Measurements from ENCODE around the gene SCARF1. TPM values are rescaled to one million over a fixed set of nuclear protein-coding genes. Genes with fewer than 3 reads are reported as not detected.

SCARF1 gene
- total RNA-seq, 2 experiments from 2014 or later, result 4.5 to 5.3 TPM

- no peaks in the 10 kb centered on the region for H3K9me3 Mint-ChIP-seq (ENCODE audit: insufficient read depth)
- no peak overlapping the region for H3K4me3 Mint-ChIP-seq
- ChIA-PET CTCF (interaction anchor here (1.3 kb wide), 1 partner anchor 16 kb away, joined by 4 read pairs; no protein-coding TSS in a partner anchor), POLR2A (no interaction called here)
- DNase-seq (no peak), ATAC-seq (no peak)
- H3K27me3 Mint-ChIP-seq (ENCODE audit: low read depth), result no peaks in the 10 kb centered on the region
- peaks cover 13% of the 10 kb centered on the region for H3K4me1 Mint-ChIP-seq (ENCODE audit: low read depth)
- no peak overlapping the region for H3K27ac Mint-ChIP-seq
- no peaks in the 10 kb centered on the region for H3K36me3 Mint-ChIP-seq (ENCODE audit: low read depth)
Observed at GRCh38 chr17:1590029-1590746, 55.3 kb downstream of the SCARF1 start.

DNA sequence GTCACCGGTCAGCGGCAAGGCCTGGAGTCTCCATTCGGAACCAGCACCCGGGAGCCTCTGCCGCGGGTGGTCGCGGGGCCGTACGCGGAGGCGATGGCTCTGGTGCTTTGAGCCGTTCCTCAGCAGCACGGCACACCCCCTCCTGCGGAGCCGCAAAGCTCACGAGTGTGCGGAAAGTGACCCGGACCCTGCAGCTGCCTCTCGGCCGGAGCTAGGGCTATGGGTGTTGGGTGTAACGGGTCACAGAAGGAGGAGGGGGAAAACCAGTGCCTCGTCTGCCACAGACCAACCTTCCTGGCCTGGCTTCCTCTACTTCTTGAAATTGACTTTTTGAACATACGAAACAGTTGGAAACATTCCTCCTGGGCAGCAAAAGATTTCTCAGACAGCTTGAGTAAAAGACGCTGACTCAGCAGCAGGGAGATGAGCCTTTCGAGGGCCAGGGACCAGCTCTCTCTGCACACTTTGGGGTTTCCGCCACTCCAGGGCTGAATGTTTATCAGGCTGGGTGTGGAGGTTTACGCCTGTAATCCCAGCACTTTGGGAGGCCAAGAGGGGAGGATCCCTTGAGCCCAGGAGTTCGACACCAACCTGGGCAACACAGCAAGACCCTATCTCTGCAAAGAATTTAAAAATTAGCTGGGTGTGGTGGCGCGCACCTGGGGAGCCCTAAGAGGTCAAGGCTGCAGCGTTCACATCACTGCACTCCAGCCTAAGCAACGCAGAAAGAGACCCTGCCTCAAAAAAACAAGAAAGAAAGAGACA lies 56.5 kb downstream of the SCARF1 start:
- DNase-seq (no peak), ATAC-seq (no peak)
- ChIA-PET POLR2A (no interaction called here), CTCF (interaction anchor here (1.3 kb wide), 1 partner anchor 15 kb away, joined by 4 read pairs; no protein-coding TSS in a partner anchor)
- Mint-ChIP-seq H3K36me3 (ENCODE audit: low read depth) (no peaks in the 10 kb centered on the region), H3K4me3 (no peak overlapping the region), H3K9me3 (ENCODE audit: insufficient read depth) (no peaks in the 10 kb centered on the region), H3K27me3 (ENCODE audit: low read depth) (no peaks in the 10 kb centered on the region), H3K27ac (no peak overlapping the region), H3K4me1 (ENCODE audit: low read depth) (peaks cover 13% of the 10 kb centered on the region)

GRCh38 chr17:1584167-1584566 lies 61.4 kb downstream of the SCARF1 start:
- Mint-ChIP-seq H3K4me3 (no peak overlapping the region), H3K9me3 (ENCODE audit: insufficient read depth) (no peaks in the 10 kb centered on the region), H3K4me1 (ENCODE audit: low read depth) (no peaks in the 10 kb centered on the region), H3K27me3 (ENCODE audit: low read depth) (no peaks in the 10 kb centered on the region), H3K36me3 (ENCODE audit: low read depth) (no peaks in the 10 kb centered on the region), H3K27ac (no peak overlapping the region)
- CTCF ChIA-PET, result no interaction called here
- ATAC-seq (no peak), DNase-seq (no peak)
- POLR2A ChIA-PET, result no interaction called here

Other genes with a start within 250 kb of the SCARF1 start
- 100 to 1,000 TPM; 393 to 414 TPM for gene YWHAE, start 245.5 kb downstream of the SCARF1 start, total RNA-seq
- 10 to 100 TPM; 15.7 to 17.7 TPM for gene CRK, start 189.5 kb downstream of the SCARF1 start, total RNA-seq
- gene MYO1C, start 153.0 kb downstream of the SCARF1 start, total RNA-seq, result 10 to 100 TPM; 18.5 to 21.8 TPM
- 10 to 100 TPM; 37.6 to 39.6 TPM for gene INPP5K, start 129.1 kb downstream of the SCARF1 start, total RNA-seq
- 10 to 100 TPM; 44.6 to 47.3 TPM for gene PITPNA, start 82.9 kb downstream of the SCARF1 start, total RNA-seq
- gene SLC43A2, start 16.9 kb downstream of the SCARF1 start, total RNA-seq, result under 1 TPM; 0.55 to 0.68 TPM
- 1 to 10 TPM; 6.2 to 6.5 TPM for gene RILP, start 4.1 kb upstream of the SCARF1 start, total RNA-seq
- gene PRPF8, start 39.1 kb upstream of the SCARF1 start, total RNA-seq, result 100 to 1,000 TPM; 309 to 321 TPM
- gene TLCD2, start 64.6 kb upstream of the SCARF1 start, total RNA-seq, result under 1 TPM in 1 of 2 experiments, not detected in 1; 0.13 TPM
- 10 to 100 TPM; 29.4 to 30.8 TPM for gene WDR81, start 79.0 kb upstream of the SCARF1 start, total RNA-seq
- gene SERPINF2, start 97.1 kb upstream of the SCARF1 start, total RNA-seq, result under 1 TPM; 0.16 to 0.31 TPM
- 1 to 10 TPM; 3.9 to 6.0 TPM for gene SERPINF1, start 116.3 kb upstream of the SCARF1 start, total RNA-seq
- gene SMYD4, start 184.2 kb upstream of the SCARF1 start, total RNA-seq, result 10 to 100 TPM; 40.3 to 41.7 TPM
- gene RPA1, start 184.3 kb upstream of the SCARF1 start, total RNA-seq, result 100 to 1,000 TPM; 314 to 325 TPM